Left ventricle myocardium inferior (tissue), 1 donor: ENCODE measurements around the gene KIF17. TPM values are rescaled to one million over a fixed set of nuclear protein-coding genes. Genes with fewer than 3 reads are reported as not detected.

ENCODE experiments used
- DNase-seq: peaks from one replicate; pipeline ENCODE4 v3.0.0-alpha.2; 2020
- H3K27ac ChIP-seq: fragments of 200-600 bp; replicated peaks from 2 replicates; pipeline ENCODE4 v1.8.0; 2021
- H3K27me3 ChIP-seq: fragments of 200-600 bp; 2 replicates; pipeline ENCODE4 v1.8.0; 2021; ENCODE audit warnings: low read depth
- H3K36me3 ChIP-seq: fragments of 200-600 bp; 2 replicates; pipeline ENCODE4 v1.8.0; 2021
- H3K4me1 ChIP-seq: fragments of 200-600 bp; 2 replicates; pipeline ENCODE4 v1.8.0; 2021
- H3K4me3 ChIP-seq: fragments of 200-600 bp; 2 replicates; pipeline ENCODE4 v1.8.0; 2021; ENCODE audit warnings: mild to moderate bottlenecking, moderate library complexity
- H3K9me3 ChIP-seq: fragments of 200-600 bp; replicated peaks from 2 replicates; pipeline ENCODE4 v1.8.0; 2021
- CTCF ChIP-seq: fragments of 200-600 bp; IDR thresholded peaks from 2 replicates; pipeline ENCODE4 v1.8.0; 2021; ENCODE audit warnings: antibody characterized with exemption, mild to moderate bottlenecking, borderline replicate concordance
- intact Hi-C: fragments of 100-400 bp; cut with micrococcal nuclease; formaldehyde crosslinking; loops from one replicate; pipeline ENCODE4 v1.11.0; 2022
- long read RNA-seq: library from polyadenylated mRNA; unstranded; transcript quantifications from one replicate; pipeline ENCODE4 v2.0.0, GENCODE V29; 2021
- total RNA-seq: library from RNA; stranded (reverse); fragmentation: NEBNext Ultra II Directional; extraction: Animal tissue kit (Norgen Biotek cat#: 25700); gene quantifications from one replicate; pipeline ENCODE4 v1.2.1, GENCODE V29; 2021
- donor health status: DM: no; HTN: yes; CAD: no; lungs with severe emphysema.

Gene KIF17
- total RNA-seq, result 4.6 TPM
- long read RNA-seq, partial matches to known transcripts, result 2 of 3 reads
- long read RNA-seq, other reads (novel, unspliced or antisense), result 0 of 3 reads

GRCh38 chr1:20717452-20718342 is at the start of gene KIF17:
Gene KIF17, minus strand, starts transcription at chr1:20718007. Its CDS starts 301 bp downstream, at chr1:20717706.
- H3K27me3 ChIP-seq, result peaks cover 45% of the 10 kb centered on the region
- no peaks in the 10 kb centered on the region for H3K36me3 ChIP-seq
- peaks cover 10% of the 10 kb centered on the region for H3K4me1 ChIP-seq
- H3K4me3 ChIP-seq, result peak within 1 kb of the TSS; percentile 64
- H3K27ac ChIP-seq, result no peak within 1 kb of the TSS
- peak; percentile 77 for DNase-seq
- no peaks in the 10 kb centered on the region for H3K9me3 ChIP-seq
- no peak for TF ChIP-seq CTCF
- intact Hi-C loops, result no loop called here

- no peak for TF ChIP-seq CTCF
- Histone ChIP-seq H3K4me1 (peaks cover 15% of the 10 kb centered on the region), H3K27me3 (no peaks in the 10 kb centered on the region), H3K9me3 (no peaks in the 10 kb centered on the region), H3K36me3 (peaks cover 100% of the 10 kb centered on the region), H3K27ac (peak overlapping the region; percentile 50), H3K4me3 (no peak overlapping the region)
- no peak for DNase-seq
- intact Hi-C loops, result no loop called here
Observed at GRCh38 chr1:20767271-20767670, 49.5 kb upstream of the KIF17 start.

GRCh38 chr1:20763417-20763816 is 45.6 kb upstream of the KIF17 start:
- no peaks in the 10 kb centered on the region for H3K9me3 ChIP-seq
- peaks cover 15% of the 10 kb centered on the region for H3K4me1 ChIP-seq
- H3K27me3 ChIP-seq, result no peaks in the 10 kb centered on the region
- TF ChIP-seq CTCF, result no peak
- intact Hi-C loops, result no loop called here
- H3K4me3 ChIP-seq, result no peak overlapping the region
- H3K27ac ChIP-seq, result no peak overlapping the region
- H3K36me3 ChIP-seq, result peaks cover 100% of the 10 kb centered on the region
- no peak for DNase-seq

GRCh38 chr1:20760322-20760721 is 42.5 kb upstream of the KIF17 start:
- Histone ChIP-seq H3K9me3 (no peaks in the 10 kb centered on the region), H3K27ac (no peak overlapping the region), H3K4me1 (no peaks in the 10 kb centered on the region), H3K27me3 (no peaks in the 10 kb centered on the region), H3K36me3 (peaks cover 100% of the 10 kb centered on the region), H3K4me3 (no peak overlapping the region)
- no peak for TF ChIP-seq CTCF
- intact Hi-C loops, result no loop called here
- DNase-seq, result no peak

GRCh38 chr1:20753589-20753988 is 35.8 kb upstream of the KIF17 start:
- Histone ChIP-seq H3K36me3 (peaks cover 71% of the 10 kb centered on the region), H3K27ac (no peak overlapping the region), H3K27me3 (no peaks in the 10 kb centered on the region), H3K9me3 (no peaks in the 10 kb centered on the region), H3K4me1 (no peaks in the 10 kb centered on the region), H3K4me3 (no peak overlapping the region)
- TF ChIP-seq CTCF, result no peak
- no peak for DNase-seq
- intact Hi-C loops, result no loop called here
